ENCODE data around the gene POC1B.

POC1B gene

GRCh38 chr12:89492883-89493282 lies 33.0 kb downstream of the POC1B start:
- no peak overlapping the region for H3K4me3 ChIP-seq (ENCODE audit: control insufficient read depth, low read depth, low read length)
- DNase-seq (ENCODE audit: low read depth), result no peak
- TF ChIP-seq, protein P1, sequence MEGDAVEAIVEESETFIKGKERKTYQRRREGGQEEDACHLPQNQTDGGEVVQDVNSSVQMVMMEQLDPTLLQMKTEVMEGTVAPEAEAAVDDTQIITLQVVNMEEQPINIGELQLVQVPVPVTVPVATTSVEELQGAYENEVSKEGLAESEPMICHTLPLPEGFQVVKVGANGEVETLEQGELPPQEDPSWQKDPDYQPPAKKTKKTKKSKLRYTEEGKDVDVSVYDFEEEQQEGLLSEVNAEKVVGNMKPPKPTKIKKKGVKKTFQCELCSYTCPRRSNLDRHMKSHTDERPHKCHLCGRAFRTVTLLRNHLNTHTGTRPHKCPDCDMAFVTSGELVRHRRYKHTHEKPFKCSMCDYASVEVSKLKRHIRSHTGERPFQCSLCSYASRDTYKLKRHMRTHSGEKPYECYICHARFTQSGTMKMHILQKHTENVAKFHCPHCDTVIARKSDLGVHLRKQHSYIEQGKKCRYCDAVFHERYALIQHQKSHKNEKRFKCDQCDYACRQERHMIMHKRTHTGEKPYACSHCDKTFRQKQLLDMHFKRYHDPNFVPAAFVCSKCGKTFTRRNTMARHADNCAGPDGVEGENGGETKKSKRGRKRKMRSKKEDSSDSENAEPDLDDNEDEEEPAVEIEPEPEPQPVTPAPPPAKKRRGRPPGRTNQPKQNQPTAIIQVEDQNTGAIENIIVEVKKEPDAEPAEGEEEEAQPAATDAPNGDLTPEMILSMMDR (IDR thresholded peaks at IDR 0.05; ENCODE audit: control insufficient read depth, insufficient read depth, low read depth, low read length, missing control alignments), result no peak

DNA sequence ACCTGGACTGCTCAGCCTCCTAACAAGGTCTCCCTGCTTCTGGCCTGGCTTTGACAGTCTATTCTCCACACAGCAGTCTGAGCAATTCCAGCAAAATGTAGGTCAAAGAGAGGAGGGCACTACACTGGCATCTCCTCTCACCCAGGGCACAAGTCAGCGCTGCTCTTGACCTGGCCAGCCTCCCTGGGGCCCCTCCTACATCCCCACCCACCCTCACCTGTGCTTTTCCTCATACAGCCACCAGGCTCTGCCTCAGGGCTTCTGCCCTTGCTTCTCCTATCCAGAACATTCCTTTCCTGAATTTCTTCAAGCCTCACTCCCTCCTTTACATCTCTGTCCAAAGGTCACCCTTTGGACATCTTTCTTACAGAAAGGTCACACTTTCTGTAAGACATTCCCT lies 34.9 kb downstream of the POC1B start:
- TF ChIP-seq, protein P1 (IDR thresholded peaks at IDR 0.05; ENCODE audit: control insufficient read depth, insufficient read depth, low read depth, low read length, missing control alignments), result no peak
- no peak overlapping the region for H3K4me3 ChIP-seq (ENCODE audit: control insufficient read depth, low read depth, low read length)
- no peak for DNase-seq (ENCODE audit: low read depth)

GRCh38 chr12:89486264-89486663 lies 39.6 kb downstream of the POC1B start:
- TF ChIP-seq, protein P1 (IDR thresholded peaks at IDR 0.05; ENCODE audit: control insufficient read depth, insufficient read depth, low read depth, low read length, missing control alignments), result no peak
- no peak for DNase-seq (ENCODE audit: low read depth)
- no peak overlapping the region for H3K4me3 ChIP-seq (ENCODE audit: control insufficient read depth, low read depth, low read length)

DNA sequence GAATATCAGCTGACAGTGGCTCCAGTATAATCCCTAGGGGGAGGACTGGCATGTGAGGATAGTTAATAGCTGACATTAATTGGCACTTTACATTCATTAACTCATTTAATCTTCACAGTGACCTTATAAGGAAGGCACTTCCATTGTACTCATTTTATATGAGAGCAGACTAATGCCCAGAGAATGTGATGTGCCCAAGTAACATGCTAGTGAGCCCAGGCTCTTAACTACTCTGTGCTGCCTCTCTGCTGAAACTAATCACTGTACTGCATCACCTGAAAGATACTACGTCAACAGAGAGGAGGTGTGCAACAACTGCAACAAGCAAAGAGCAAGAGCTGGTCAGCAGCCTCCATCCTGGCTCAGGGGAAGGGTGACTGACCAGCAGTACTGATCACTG lies 41.4 kb downstream of the POC1B start:
- TF ChIP-seq, protein P1 (IDR thresholded peaks at IDR 0.05; ENCODE audit: control insufficient read depth, insufficient read depth, low read depth, low read length, missing control alignments), result no peak
- H3K4me3 ChIP-seq (ENCODE audit: control insufficient read depth, low read depth, low read length), result no peak overlapping the region
- DNase-seq (ENCODE audit: low read depth), result no peak

DNA sequence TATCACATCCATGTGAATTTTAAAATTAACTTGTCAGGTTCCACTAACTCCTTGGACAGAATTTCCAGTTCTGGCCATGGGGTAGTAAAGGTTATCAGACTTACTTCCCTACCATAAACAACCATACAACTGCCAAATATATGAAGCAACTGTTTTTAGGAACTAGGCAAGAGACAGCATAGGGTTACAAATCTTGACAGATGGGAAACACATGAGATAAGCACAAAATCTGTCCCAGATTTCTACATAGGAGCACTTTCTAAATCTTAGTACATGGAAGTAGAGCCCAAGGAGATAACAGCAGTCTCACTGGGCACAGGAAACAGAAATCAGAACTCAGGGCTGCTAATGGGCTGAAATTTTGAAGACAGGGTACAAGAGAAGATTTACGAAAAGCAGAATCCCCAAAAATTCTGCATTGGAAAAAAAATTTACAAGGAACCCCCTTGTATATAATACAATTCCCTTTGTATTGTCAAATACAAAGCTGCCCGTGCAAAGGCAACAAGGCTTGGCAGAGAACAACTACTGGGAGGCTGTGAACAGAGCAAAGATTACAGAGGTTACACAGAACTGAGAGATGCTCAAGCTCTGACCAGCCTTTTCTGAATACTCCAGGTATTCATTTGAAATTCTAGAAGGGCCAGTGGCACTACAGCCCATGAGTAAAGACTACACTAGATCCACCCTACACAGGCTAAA lies 44.5 kb downstream of the POC1B start:
- TF ChIP-seq, protein P1 (IDR thresholded peaks at IDR 0.05; ENCODE audit: control insufficient read depth, insufficient read depth, low read depth, low read length, missing control alignments), result no peak
- DNase-seq (ENCODE audit: low read depth), result no peak
- H3K4me3 ChIP-seq (ENCODE audit: control insufficient read depth, low read depth, low read length), result no peak overlapping the region

GRCh38 chr12:89479982-89480381 lies 45.9 kb downstream of the POC1B start:
- DNase-seq (ENCODE audit: low read depth), result no peak
- TF ChIP-seq, protein P1 (IDR thresholded peaks at IDR 0.05; ENCODE audit: control insufficient read depth, insufficient read depth, low read depth, low read length, missing control alignments), result no peak
- no peak overlapping the region for H3K4me3 ChIP-seq (ENCODE audit: control insufficient read depth, low read depth, low read length)

Measured in AG09309 (cell line).